ENCODE data around the gene IFNAR1. TPM values are rescaled to one million over a fixed set of nuclear protein-coding genes. Genes with fewer than 3 reads are reported as not detected.
A peak's percentile ranks its signal among the peaks of the same experiment; 100 is the strongest.

The IFNAR1 gene
- total RNA-seq, 1 donor from 2014 or later, result 24.4 TPM

GRCh38 chr21:33348706-33349105 lies 23.9 kb downstream of the IFNAR1 start:
- no peak for DNase-seq
- Histone ChIP-seq H3K27ac (replicated peaks) (peak overlapping the region; percentile 57), H3K4me1 (peaks cover 17% of the 10 kb centered on the region), H3K9me3 (replicated peaks) (no peaks in the 10 kb centered on the region), H3K36me3 (peaks cover 79% of the 10 kb centered on the region), H3K4me3 (no peak overlapping the region), H3K27me3 (ENCODE audit: low read depth) (no peaks in the 10 kb centered on the region)
- no peak for TF ChIP-seq CTCF (IDR thresholded peaks at IDR 0.05; ENCODE audit: borderline replicate concordance)
- intact Hi-C loops (cut with micrococcal nuclease), result loop anchor here (2.0 kb wide), 1 partner anchor 22 kb away; no protein-coding TSS in a partner anchor

GRCh38 chr21:33350676-33351075 lies 25.9 kb downstream of the IFNAR1 start:
- Histone ChIP-seq H3K4me3 (no peak overlapping the region), H3K9me3 (replicated peaks) (no peaks in the 10 kb centered on the region), H3K36me3 (peaks cover 81% of the 10 kb centered on the region), H3K27me3 (ENCODE audit: low read depth) (no peaks in the 10 kb centered on the region), H3K4me1 (peaks cover 17% of the 10 kb centered on the region), H3K27ac (replicated peaks) (no peak overlapping the region)
- intact Hi-C loops (cut with micrococcal nuclease), result no loop called here
- TF ChIP-seq CTCF (IDR thresholded peaks at IDR 0.05; ENCODE audit: borderline replicate concordance), result no peak
- DNase-seq, result no peak

- intact Hi-C loops (cut with micrococcal nuclease), result no loop called here
- H3K9me3 ChIP-seq (replicated peaks), result no peaks in the 10 kb centered on the region
- H3K27me3 ChIP-seq (ENCODE audit: low read depth), result no peaks in the 10 kb centered on the region
- peaks cover 66% of the 10 kb centered on the region for H3K36me3 ChIP-seq
- peaks cover 5% of the 10 kb centered on the region for H3K4me1 ChIP-seq
- peak overlapping the region; percentile 21 for H3K27ac ChIP-seq (replicated peaks)
- no peak for TF ChIP-seq CTCF (IDR thresholded peaks at IDR 0.05; ENCODE audit: borderline replicate concordance)
- no peak overlapping the region for H3K4me3 ChIP-seq
- no peak for DNase-seq
Measured at GRCh38 chr21:33355355-33355754, 30.6 kb downstream of the IFNAR1 start.

- Histone ChIP-seq H3K27me3 (ENCODE audit: low read depth) (no peaks in the 10 kb centered on the region), H3K36me3 (peaks cover 60% of the 10 kb centered on the region), H3K27ac (replicated peaks) (no peak overlapping the region), H3K4me3 (no peak overlapping the region), H3K4me1 (peaks cover 11% of the 10 kb centered on the region), H3K9me3 (replicated peaks) (no peaks in the 10 kb centered on the region)
- intact Hi-C loops (cut with micrococcal nuclease), result no loop called here
- no peak for TF ChIP-seq CTCF (IDR thresholded peaks at IDR 0.05; ENCODE audit: borderline replicate concordance)
- DNase-seq, result no peak
Measured at GRCh38 chr21:33355996-33356395, 31.2 kb downstream of the IFNAR1 start.

- DNase-seq, result no peak
- Histone ChIP-seq H3K36me3 (peaks cover 49% of the 10 kb centered on the region), H3K4me1 (peaks cover 23% of the 10 kb centered on the region), H3K9me3 (replicated peaks) (no peaks in the 10 kb centered on the region), H3K27ac (replicated peaks) (no peak overlapping the region), H3K4me3 (no peak overlapping the region), H3K27me3 (ENCODE audit: low read depth) (no peaks in the 10 kb centered on the region)
- no peak for TF ChIP-seq CTCF (IDR thresholded peaks at IDR 0.05; ENCODE audit: borderline replicate concordance)
- intact Hi-C loops (cut with micrococcal nuclease), result no loop called here
Measured at GRCh38 chr21:33357177-33357576, 32.4 kb downstream of the IFNAR1 start.

- H3K4me1 ChIP-seq, result peaks cover 26% of the 10 kb centered on the region
- TF ChIP-seq CTCF (IDR thresholded peaks at IDR 0.05; ENCODE audit: borderline replicate concordance), result no peak
- H3K27me3 ChIP-seq (ENCODE audit: low read depth), result no peaks in the 10 kb centered on the region
- peaks cover 28% of the 10 kb centered on the region for H3K36me3 ChIP-seq
- H3K9me3 ChIP-seq (replicated peaks), result no peaks in the 10 kb centered on the region
- no peak overlapping the region for H3K4me3 ChIP-seq
- intact Hi-C loops (cut with micrococcal nuclease), result no loop called here
- no peak for DNase-seq
- peak overlapping the region; percentile 72 for H3K27ac ChIP-seq (replicated peaks)
Measured at GRCh38 chr21:33359446-33359845, 34.7 kb downstream of the IFNAR1 start.
